Neural cell (in vitro differentiated cells): Measurements from ENCODE around the gene CALHM4. TPM values are rescaled to one million over a fixed set of nuclear protein-coding genes. Genes with fewer than 3 reads are reported as not detected.

Experiments used
- H2AFZ ChIP-seq: fragments of 200-600, 300-800 bp; sonication (generic), shearing (Covaris generic); 2 replicates; pipeline ENCODE4 v1.6.0; 2014; ENCODE audit warnings: low read depth, mild to moderate bottlenecking, antibody characterized with exemption, low read length, moderate library complexity
- H3F3A ChIP-seq: fragments of 200-600 bp; shearing (Covaris generic); 2 replicates; pipeline ENCODE4 v1.6.1; 2016; ENCODE audit warnings: mild to moderate bottlenecking, moderate library complexity, mixed read lengths, antibody characterized with exemption, low read length; ENCODE audit not compliant: insufficient read depth, poor library complexity, severe bottlenecking
- H3K27ac ChIP-seq: fragments of 200-600, 300-800 bp; sonication (generic), shearing (Covaris generic); 2 replicates; pipeline ENCODE4 v1.5.1; 2014; ENCODE audit warnings: mild to moderate bottlenecking, low read length, moderate library complexity
- H3K27me3 ChIP-seq: fragments of 300-800, 200-600 bp; sonication (generic), shearing (Covaris generic); 2 replicates; pipeline ENCODE4 v1.6.0; 2014; ENCODE audit warnings: mild to moderate bottlenecking, low read depth, low read length, moderate library complexity; ENCODE audit not compliant: insufficient read depth
- H3K36me3 ChIP-seq: fragments of 300-800, 200-600 bp; sonication (generic), shearing (Covaris generic); 2 replicates; pipeline ENCODE4 v1.5.1; 2014; ENCODE audit warnings: mild to moderate bottlenecking, antibody characterized with exemption, low read length, moderate library complexity; ENCODE audit not compliant: insufficient read depth
- H3K4me2 ChIP-seq: fragments of 300-800, 200-600 bp; sonication (generic), shearing (Covaris generic); 2 replicates; pipeline ENCODE4 v1.6.0; 2014; ENCODE audit warnings: mild to moderate bottlenecking, low read length
- H3K4me3 ChIP-seq: fragments of 300-800, 200-600 bp; sonication (generic), shearing (Covaris generic); 2 replicates; pipeline ENCODE4 v1.5.1; 2014; ENCODE audit warnings: mild to moderate bottlenecking, low read length, moderate library complexity
- H3K79me2 ChIP-seq: fragments of 200-600 bp; shearing (Covaris generic); replicated peaks from 2 replicates; pipeline ENCODE4 v1.6.0; 2014; ENCODE audit warnings: mild to moderate bottlenecking, low read length, moderate library complexity; ENCODE audit not compliant: insufficient read depth
- H3K9ac ChIP-seq: fragments of 300-800, 200-600 bp; sonication (generic), shearing (Covaris generic); 2 replicates; pipeline ENCODE4 v1.6.1; 2016; ENCODE audit warnings: mild to moderate bottlenecking, low read length, mixed read lengths
- H3K9me2 ChIP-seq: fragments of 200-600 bp; shearing (Covaris generic); 2 replicates; pipeline ENCODE4 v1.6.1; 2016; ENCODE audit warnings: mild to moderate bottlenecking, low read length, mixed read lengths; ENCODE audit not compliant: insufficient read depth
- H3K9me3 ChIP-seq: fragments of 200-600, 300-800 bp; sonication (generic), shearing (Covaris generic); 2 replicates; pipeline ENCODE4 v1.6.1; 2016; ENCODE audit warnings: mild to moderate bottlenecking, mixed run types, low read length, moderate library complexity, mixed read lengths
- H4K20me1 ChIP-seq: fragments of 200-600 bp; shearing (Covaris generic); 2 replicates; pipeline ENCODE4 v1.6.1; 2016; ENCODE audit warnings: mild to moderate bottlenecking, mixed run types; ENCODE audit not compliant: insufficient read depth
- CTCF ChIP-seq: fragments of 450-650 bp; IDR thresholded peaks from 2 replicates; pipeline ENCODE4 v1.5.1; 2014; ENCODE audit warnings: antibody characterized with exemption, mild to moderate bottlenecking, moderate library complexity; ENCODE audit not compliant: poor library complexity, severe bottlenecking
- EP300 ChIP-seq: fragments of 450-650 bp; conservative IDR thresholded peaks from 2 replicates; pipeline ENCODE4 v1.6.1; 2014; ENCODE audit warnings: antibody characterized with exemption, mild to moderate bottlenecking, moderate library complexity; ENCODE audit not compliant: poor library complexity, severe bottlenecking
- EZH2 ChIP-seq: fragments of 200-600, 300-800 bp; shearing (Covaris generic), sonication (generic); IDR thresholded peaks from 2 replicates; pipeline ENCODE4 v1.6.1; 2014; ENCODE audit warnings: antibody characterized with exemption, low read length, borderline replicate concordance, mild to moderate bottlenecking; ENCODE audit not compliant: insufficient read depth, poor library complexity, severe bottlenecking
- MXI1 ChIP-seq: fragments of 450-650 bp; conservative IDR thresholded peaks from 2 replicates; pipeline ENCODE4 v1.6.1; 2014; ENCODE audit warnings: antibody characterized with exemption, mild to moderate bottlenecking; ENCODE audit not compliant: poor library complexity, severe bottlenecking
- POLR2AphosphoS5 ChIP-seq: IDR thresholded peaks from 2 replicates; pipeline ENCODE4 v1.6.1; 2012
- RAD21 ChIP-seq: fragments of 450-650 bp; conservative IDR thresholded peaks from 2 replicates; pipeline ENCODE4 v1.6.1; 2014; ENCODE audit warnings: antibody characterized with exemption, mild to moderate bottlenecking, moderate library complexity
- REST ChIP-seq: IDR thresholded peaks from 2 replicates; pipeline ENCODE4 v1.6.1; 2012; ENCODE audit warnings: borderline replicate concordance
- SMC3 ChIP-seq: fragments of 450-650 bp; conservative IDR thresholded peaks from 2 replicates; pipeline ENCODE4 v1.6.1; 2014; ENCODE audit warnings: antibody characterized with exemption, mild to moderate bottlenecking, moderate library complexity; ENCODE audit not compliant: poor library complexity
- TAF1 ChIP-seq: IDR thresholded peaks from 2 replicates; pipeline ENCODE4 v1.6.1; 2012; ENCODE audit warnings: low read depth
- polyA plus RNA-seq: library from polyadenylated mRNA; depleted of rRNA; stranded (reverse); fragments of >200 nt; gene quantifications from 2 replicates; pipeline ENCODE4 v1.2.3, GENCODE V29; 2014

Gene CALHM4
- polyA plus RNA-seq, 1 donor from 2014 or later: not detected

GRCh38 chr6:116522896-116523295, 30.7 kb upstream of the CALHM4 start:
- no peak overlapping the region for H3K4me2 ChIP-seq
- H3K9me3 ChIP-seq: no peaks in the 10 kb centered on the region
- H3K9me2 ChIP-seq: no peaks in the 10 kb centered on the region
- H3K36me3 ChIP-seq: no peaks in the 10 kb centered on the region
- H2AFZ ChIP-seq: no peak overlapping the region
- no peak overlapping the region for H3K9ac ChIP-seq
- TF ChIP-seq MXI1: no peak
- TF ChIP-seq RAD21: no peak
- no peak for TF ChIP-seq POLR2AphosphoS5
- TF ChIP-seq SMC3: no peak
- no peak for TF ChIP-seq TAF1
- TF ChIP-seq EP300: no peak
- H3K79me2 ChIP-seq: no peaks in the 10 kb centered on the region
- no peaks in the 10 kb centered on the region for H3K27me3 ChIP-seq
- no peak overlapping the region for H3K27ac ChIP-seq
- H3F3A ChIP-seq: no peaks in the 10 kb centered on the region
- no peak overlapping the region for H3K4me3 ChIP-seq
- H4K20me1 ChIP-seq: no peaks in the 10 kb centered on the region

- no peak overlapping the region for H3K27ac ChIP-seq
- TF ChIP-seq REST: no peak
- TF ChIP-seq POLR2AphosphoS5: no peak
- TF ChIP-seq CTCF: no peak
- no peak for TF ChIP-seq RAD21
- no peak for TF ChIP-seq SMC3
- no peak for TF ChIP-seq TAF1
- no peak for TF ChIP-seq MXI1
- TF ChIP-seq EP300: no peak
- no peak for TF ChIP-seq EZH2
- no peak overlapping the region for H3K4me3 ChIP-seq
- H3K4me2 ChIP-seq: no peak overlapping the region
- no peaks in the 10 kb centered on the region for H3F3A ChIP-seq
- H3K79me2 ChIP-seq: no peaks in the 10 kb centered on the region
- no peaks in the 10 kb centered on the region for H4K20me1 ChIP-seq
- H3K9ac ChIP-seq: no peak overlapping the region
- H3K9me2 ChIP-seq: no peaks in the 10 kb centered on the region
- H2AFZ ChIP-seq: no peak overlapping the region
- no peaks in the 10 kb centered on the region for H3K9me3 ChIP-seq
- H3K27me3 ChIP-seq: no peaks in the 10 kb centered on the region
- H3K36me3 ChIP-seq: no peaks in the 10 kb centered on the region
These were observed 29.3 kb upstream of the CALHM4 start for GRCh38 chr6:116524236-116524635.
